ENCODE results near the gene FMNL3.

GRCh38 chr12:49671031-49671765 lies 36.0 kb downstream of the FMNL3 start:
- TF ChIP-seq CTCF (IDR thresholded peaks at IDR 0.05) (no peak), REST (IDR thresholded peaks at IDR 0.05; ENCODE audit: low read depth, low read length) (no peak), EP300 (IDR thresholded peaks at IDR 0.05; ENCODE audit: borderline replicate concordance in 1 of 2, low read depth in 1 of 2, low read length in 1 of 2) (no peak)
